SH-SY5Y (cell line): ENCODE results near the gene RMND5A.

ENCODE experiments used
- GATA2 ChIP-seq: IDR thresholded peaks from 2 replicates; pipeline ENCODE4 v1.6.1; 2011; ENCODE audit warnings: mild to moderate bottlenecking, low read depth, low read length
- GATA3 ChIP-seq: IDR thresholded peaks from 2 replicates; pipeline ENCODE4 v1.6.1; 2011; ENCODE audit warnings: low read depth, mild to moderate bottlenecking, low read length, moderate library complexity

RMND5A gene

DNA sequence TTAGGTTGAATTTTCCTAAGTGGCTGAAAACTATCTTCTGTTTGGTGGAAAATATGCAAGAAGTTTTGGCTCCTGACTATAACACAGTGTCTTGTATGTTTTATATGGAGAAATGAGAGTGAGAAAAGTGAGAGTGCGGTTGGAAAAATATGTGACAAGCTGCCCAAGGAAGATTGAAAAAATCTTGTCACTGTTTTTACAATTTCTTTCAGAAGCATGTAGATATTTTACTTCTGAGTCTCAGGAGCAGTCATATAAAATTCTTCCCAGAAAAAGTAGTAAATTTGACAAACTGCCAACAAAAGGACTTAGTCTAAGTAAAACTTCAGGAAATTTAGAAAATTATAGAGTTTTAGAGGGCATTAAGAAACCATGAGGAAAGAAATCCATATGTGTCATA is 19.4 kb upstream of the RMND5A start:
- no peak for TF ChIP-seq GATA2
- TF ChIP-seq GATA3, result no peak

DNA sequence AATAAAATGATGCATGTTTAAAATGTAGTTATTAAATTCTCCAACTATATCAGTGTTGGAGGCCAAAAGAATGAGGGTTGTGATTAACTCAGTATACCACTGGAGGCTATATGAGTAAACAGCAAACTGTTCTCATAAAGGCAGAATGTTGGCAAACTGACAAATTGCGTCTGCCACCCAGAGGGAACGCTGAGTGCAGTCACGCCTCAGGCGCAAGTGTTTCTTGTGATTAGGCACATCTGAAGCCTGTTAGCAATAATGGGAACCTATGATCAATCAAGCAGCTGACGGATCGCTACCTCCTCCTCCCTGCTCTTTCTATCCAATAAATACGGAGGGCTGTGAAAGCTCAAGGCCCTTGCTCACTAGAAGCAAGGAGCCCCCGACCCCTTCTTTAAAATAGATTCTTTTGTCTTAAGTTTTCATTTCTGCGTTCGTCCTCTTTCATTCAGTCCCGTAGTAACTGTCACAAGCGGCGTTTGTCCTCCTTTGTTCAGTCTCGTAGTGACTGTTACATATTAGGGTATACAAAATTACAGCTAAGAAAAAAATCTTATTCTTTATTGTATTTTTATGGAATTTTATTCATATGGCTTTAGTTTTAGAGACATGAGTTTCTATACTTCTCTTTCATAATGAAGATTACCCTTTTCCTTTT is 16.3 kb upstream of the RMND5A start:
- TF ChIP-seq GATA3 (no peak), GATA2 (no peak)

DNA sequence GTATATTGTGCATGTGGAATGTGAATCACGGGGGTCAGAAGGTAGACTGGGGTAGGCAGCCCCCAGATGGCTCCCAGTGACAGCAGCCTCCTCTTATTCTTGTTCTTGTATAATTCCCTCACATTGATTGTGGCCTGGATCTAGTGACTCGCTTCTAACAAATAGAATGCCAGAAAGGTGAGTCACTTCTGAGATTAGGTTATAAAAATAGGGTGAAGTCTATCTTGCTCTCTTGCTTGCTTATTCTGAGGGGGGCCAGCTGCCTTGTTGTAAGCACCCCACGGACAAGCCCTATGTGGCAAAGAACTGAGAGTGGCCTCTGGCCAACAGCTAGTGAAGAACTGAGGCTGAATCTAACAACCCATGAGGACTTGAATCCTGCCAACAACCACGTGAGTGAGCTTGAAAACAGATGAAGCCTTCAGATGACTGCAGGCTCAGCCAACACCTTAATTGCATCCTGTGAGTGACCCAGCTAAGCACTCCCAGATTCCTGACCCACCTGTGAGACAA is 15.6 kb upstream of the RMND5A start:
- TF ChIP-seq GATA3 (no peak), GATA2 (no peak)

DNA sequence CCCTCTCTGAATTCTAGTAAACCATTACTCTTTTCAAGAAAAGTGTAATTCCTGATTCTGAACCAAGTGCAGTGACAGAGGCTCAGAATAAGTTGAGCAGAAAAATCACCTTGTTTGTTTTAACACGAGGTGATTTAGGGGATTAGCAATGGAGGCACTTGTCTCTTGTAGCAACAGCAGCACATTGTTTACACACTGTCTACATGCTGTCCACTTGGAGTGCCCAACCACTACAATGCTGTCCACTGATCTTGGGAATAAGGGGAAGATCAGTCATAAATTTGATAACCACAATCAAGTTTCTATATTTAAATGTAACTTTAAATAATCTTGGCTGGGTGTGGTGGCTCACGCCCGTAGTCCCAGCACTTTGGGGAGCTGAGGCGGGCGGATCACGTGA is 13.9 kb upstream of the RMND5A start:
- TF ChIP-seq GATA2 (no peak), GATA3 (no peak)

DNA sequence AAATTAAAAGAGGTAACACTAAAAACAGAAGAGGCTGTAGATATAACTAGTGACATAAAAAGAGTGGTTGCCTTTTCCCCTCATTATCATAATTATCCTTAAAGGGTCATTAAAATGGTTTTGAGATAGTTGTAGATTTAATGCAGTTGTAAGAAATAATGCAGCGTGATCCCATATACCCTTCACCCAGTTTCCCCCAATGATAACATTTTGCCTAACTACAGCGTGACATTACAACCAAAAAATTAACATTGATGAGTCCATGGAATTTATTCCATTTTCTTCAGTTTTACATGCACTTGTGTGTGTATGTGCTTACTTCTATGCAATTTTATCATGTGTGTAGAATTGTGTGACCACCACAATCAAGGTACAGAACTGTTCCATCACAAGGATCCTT is 13.2 kb upstream of the RMND5A start:
- TF ChIP-seq GATA3 (no peak), GATA2 (no peak)

DNA sequence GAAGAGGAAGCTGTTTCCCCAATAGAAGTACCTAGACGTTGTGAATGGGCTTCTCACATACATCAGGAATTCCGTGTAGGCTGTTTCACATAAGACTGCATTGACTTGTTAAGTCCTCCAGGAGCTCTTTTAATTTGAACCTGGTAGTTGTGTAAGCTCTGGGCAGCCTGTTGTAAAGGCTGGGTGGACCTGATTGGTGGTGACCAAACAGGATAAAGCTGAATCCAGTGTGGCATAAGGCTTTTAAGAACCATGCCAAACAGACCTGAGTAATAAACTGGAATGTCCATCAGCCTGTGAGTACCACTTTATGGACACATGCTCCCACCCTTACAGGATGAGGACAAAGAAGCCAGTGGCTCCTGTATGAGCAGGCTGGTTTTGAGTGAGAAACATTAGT is 24.1 kb downstream of the RMND5A start:
- no peak for TF ChIP-seq GATA3
- TF ChIP-seq GATA2, result no peak

DNA sequence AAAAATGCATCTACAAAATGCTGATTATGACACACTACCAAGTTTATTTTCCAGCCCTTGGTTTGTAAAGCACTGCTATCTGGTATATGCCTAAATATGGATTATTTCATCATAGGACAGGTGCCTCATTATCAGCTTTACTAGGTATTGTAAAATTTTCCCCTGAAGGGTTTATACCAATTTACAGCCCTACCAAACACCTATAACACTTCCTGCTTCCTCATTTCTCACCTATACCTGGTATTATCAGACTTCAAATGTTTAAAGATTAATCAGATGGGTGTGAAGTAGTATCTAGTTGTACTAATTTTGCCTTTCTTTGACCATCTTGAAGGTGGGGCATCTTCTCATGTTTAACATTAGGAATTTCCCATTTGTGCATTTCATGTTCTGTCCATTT is 26.8 kb downstream of the RMND5A start:
- TF ChIP-seq GATA2 (no peak), GATA3 (no peak)

DNA sequence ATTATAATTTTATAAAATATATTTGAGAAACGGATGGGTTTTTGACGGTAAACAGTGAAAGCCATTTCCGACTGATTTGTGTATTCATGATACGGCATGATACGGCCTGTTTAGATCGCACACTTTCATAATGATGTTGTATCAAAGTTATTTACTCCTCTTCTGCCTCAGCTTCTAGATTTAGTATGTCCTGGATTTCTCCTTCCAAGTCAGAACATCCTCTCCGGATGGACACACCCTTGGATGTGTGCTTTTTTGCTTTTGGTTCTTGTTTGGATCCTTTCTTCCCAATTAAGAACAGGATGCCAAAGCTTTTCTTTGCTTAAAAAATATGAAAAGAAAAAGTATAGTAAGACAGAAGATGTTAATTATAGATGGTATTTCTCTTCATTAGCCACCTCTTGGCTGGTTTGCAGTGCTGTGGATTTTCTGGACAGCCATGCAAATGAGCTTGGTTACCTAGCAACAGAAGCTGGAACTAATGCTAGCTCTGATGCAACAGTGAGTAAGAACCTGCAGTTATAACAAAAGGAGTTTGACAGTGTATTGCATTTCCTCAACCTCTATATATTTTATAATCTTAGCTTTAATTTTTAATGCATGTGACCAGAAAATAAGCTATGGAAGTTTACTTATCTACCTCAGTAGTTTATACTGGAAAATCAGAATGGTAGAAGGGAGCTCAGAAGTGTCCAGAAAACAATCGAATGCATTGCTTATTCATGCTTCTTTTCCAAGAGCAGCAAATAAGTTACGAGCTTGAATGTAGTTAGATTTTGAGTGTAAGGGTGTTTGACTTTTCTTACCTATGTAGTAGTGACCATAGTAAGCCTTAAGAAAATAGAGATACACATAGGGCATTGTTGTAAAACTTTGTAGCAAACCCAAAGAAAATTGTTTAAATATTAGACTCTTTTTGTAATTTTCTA is 27.9 kb downstream of the RMND5A start:
- TF ChIP-seq GATA2 (no peak), GATA3 (no peak)

DNA sequence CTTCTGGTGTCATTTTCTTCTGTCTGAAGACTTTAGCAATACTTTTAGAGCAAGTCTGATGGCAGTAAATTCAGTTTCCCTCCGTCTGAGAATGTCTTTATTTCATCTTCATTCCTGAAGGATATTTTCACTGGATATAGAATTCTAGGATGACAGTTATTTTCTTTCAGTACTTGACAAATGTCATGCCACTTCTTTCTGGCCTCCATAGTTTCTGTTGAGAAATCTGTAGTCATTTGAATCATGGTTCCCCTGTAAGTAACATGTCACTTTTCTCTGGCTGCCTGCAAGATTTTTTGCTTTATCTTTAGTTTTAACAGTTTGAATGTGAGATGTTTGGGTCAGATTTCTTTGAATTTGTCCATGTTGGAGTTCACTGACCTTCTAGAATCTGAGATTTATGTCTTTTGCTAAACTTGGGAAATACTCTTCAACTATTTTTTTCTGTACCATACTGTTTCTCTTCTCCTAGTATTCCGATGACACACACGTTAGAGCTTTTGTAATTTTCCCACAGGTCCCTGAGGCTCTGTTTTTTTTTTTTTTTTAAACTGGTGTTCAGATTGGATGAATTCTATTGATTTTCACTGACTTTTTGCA is 30.2 kb downstream of the RMND5A start:
- TF ChIP-seq GATA3 (no peak), GATA2 (no peak)

DNA sequence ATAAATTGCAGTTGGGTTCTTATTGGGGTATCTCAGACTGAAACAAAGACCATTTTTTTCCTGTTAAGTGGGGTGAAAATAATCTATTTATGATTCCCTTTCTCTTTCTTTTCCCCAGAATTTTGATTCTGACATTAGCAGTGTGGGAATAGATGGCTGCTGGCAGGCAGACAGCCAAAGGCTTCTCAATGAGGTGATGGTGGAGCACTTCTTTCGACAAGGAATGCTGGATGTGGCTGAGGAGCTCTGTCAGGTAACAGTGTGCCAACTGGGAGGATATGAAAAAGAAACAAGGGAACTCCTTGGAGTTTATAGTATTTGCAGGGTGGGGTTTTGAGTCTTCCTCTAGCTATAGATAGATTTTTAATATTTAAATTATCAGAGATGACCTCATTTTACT is 31.7 kb downstream of the RMND5A start:
- no peak for TF ChIP-seq GATA2
- TF ChIP-seq GATA3, result no peak

DNA sequence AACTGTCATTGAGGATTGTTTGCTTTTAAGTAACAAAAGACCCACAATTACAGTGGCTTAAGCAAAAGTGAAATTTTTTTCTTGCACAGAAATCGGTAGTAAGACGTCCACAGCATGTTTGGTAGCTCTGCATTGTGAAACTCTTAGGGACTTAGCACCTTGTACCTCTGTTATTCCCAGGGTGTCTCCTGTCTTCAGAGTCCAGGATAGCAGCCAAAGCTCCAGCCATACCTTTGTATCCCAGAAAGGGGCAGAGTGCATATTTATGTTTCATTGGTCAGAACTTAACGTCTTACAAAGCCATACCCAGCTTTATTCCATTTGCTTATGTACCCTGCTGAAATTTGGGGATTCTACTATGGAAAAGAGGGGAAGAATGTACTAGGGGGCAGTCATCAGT is 32.8 kb downstream of the RMND5A start:
- TF ChIP-seq GATA2 (no peak), GATA3 (no peak)

DNA sequence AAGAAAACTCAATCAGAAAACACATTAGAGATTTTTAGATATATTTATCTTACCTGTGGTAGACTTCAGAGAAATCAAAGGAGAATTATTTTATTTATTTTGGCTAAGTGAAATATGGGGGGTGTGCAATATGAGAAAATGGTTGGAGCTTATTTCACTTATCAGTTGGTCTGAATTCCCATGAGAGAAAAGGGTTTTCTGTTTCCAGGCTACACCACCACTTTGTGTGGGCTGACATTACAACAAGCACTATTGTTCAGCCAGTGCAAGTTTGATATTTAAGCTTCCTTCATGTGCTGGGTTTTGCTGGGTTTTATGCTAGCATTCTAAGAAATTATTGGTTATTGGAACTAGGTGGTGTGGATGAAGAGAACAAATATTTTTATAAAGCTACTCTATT is 33.5 kb downstream of the RMND5A start:
- no peak for TF ChIP-seq GATA2
- TF ChIP-seq GATA3, result no peak

DNA sequence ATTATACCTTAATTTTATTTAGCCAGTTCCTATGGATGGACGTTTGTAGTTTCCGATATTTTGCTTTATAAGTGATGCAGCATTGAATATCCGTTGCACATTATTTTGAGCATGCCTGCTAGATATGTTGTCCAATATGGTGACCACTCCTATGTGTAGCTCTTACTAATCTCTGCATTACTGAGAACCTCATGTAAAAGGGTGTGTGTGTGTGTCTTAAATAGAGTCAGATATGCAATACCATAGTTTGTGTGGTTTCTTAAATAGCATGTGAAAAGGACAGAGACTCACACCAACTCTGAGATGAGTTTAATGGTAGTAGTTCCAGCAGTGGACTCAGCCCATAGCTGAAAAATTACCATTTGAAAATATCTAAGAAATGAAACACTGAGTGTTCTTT is 38.3 kb downstream of the RMND5A start:
- no peak for TF ChIP-seq GATA2
- no peak for TF ChIP-seq GATA3

DNA sequence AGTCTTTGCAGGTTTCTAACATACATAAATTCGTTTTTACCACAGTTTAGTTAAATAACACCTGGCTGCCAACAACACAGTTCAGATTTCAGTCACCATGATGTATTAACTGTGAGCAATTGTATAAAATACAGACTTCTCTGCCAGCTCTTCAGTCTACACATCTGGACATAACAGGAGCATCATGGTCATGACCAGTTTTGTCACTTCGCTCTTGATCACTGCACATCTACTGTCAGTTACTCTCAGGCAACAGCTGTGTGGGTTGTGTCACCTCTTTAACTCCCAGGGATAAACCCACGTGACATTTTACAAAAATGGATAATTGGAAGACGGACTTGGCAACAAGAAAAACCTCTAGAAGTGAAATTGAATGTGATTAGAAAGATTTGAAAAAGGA is 40.3 kb downstream of the RMND5A start:
- TF ChIP-seq GATA3 (no peak), GATA2 (no peak)

DNA sequence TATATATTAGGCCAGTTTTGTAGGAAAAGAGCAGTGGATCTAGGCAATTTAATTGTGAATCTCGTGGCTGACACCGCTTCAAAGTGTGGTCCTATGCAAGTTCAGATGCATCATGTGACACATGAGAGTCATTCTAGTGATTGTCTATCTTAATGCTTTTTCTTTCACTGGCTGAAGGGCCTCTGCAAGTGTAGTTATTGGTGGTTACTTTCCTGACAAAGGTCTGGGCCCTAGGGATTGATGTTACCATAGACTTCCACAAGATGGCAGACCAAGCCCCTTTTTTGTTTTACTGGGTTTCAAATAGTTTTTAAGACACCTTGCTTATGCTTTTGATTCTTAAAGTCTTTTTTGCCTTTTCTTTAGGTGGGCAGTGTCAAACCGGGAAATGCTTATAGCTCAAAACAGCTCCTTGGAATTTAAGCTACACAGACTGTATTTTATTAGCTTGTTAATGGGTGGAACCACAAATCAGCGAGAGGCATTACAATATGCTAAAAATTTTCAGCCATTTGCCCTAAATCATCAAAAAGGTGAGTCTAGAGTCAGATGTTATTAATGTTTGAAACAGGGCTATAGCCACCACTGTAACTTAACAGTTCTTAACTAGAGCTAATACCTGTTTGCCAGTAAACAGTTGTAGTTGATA is 44.7 kb downstream of the RMND5A start:
- TF ChIP-seq GATA2 (no peak), GATA3 (no peak)
